Fibroblast of lung (primary cell): ENCODE results near the gene ACLY. TPM values are rescaled to one million over a fixed set of nuclear protein-coding genes. Genes with fewer than 3 reads are reported as not detected.

ENCODE experiments used
- DNase-seq, 2 donors: peaks; one replicate each; pipeline versions ENCODE4 v3.0.0 to v3.0.0-alpha.2; 2010; ENCODE audit warnings: low read depth in 2 of 2
- H2AFZ ChIP-seq: 2 replicates; pipeline ENCODE4 v1.5.1; 2012; ENCODE audit warnings: low read length, control low read depth, inconsistent platforms
- H3K27ac ChIP-seq: 2 replicates; pipeline ENCODE4 v1.5.1; 2011; ENCODE audit warnings: low read length, control low read depth; ENCODE audit not compliant: insufficient read depth
- H3K27me3 ChIP-seq: 2 replicates; pipeline ENCODE4 v1.5.1; 2011; ENCODE audit warnings: mild to moderate bottlenecking, low read length; ENCODE audit not compliant: control insufficient read depth, insufficient read depth
- H3K36me3 ChIP-seq: 2 replicates; pipeline ENCODE4 v1.5.1; 2011; ENCODE audit warnings: low read length; ENCODE audit not compliant: control insufficient read depth, insufficient read depth
- H3K4me1 ChIP-seq: 2 replicates; pipeline ENCODE4 v1.5.1; 2011; ENCODE audit warnings: low read length; ENCODE audit not compliant: control insufficient read depth, insufficient read depth; ENCODE audit errors: extremely low read depth
- H3K4me2 ChIP-seq: 2 replicates; pipeline ENCODE4 v1.5.1; 2011; ENCODE audit warnings: low read length, control low read depth; ENCODE audit not compliant: insufficient read depth; ENCODE audit errors: extremely low read depth
- H3K4me3 ChIP-seq, 4 experiments: fragments of 200-600 bp in 1 of 4; sonication (generic) in 1 of 4; replicated peaks in 1 of 4; 2 replicates each; pipeline ENCODE4 v1.5.1; 2011 to 2016; ENCODE audit warnings: low read length in 4 of 4, low read depth in 3 of 4, mild to moderate bottlenecking in 3 of 4, control low read depth in 2 of 4, inconsistent platforms in 1 of 4, mixed read lengths in 1 of 4; ENCODE audit not compliant: insufficient read depth in 1 of 4; ENCODE audit errors: control extremely low read depth in 1 of 4
- H3K79me2 ChIP-seq: 2 replicates; pipeline ENCODE4 v1.5.1; 2012; ENCODE audit warnings: mild to moderate bottlenecking, low read length, inconsistent platforms; ENCODE audit not compliant: control insufficient read depth, insufficient read depth
- H3K9ac ChIP-seq: 2 replicates; pipeline ENCODE4 v1.5.1; 2011; ENCODE audit warnings: mild to moderate bottlenecking, low read length, control low read depth; ENCODE audit not compliant: insufficient read depth
- H3K9me3 ChIP-seq: 2 replicates; pipeline ENCODE4 v1.5.1; 2012; ENCODE audit warnings: low read depth, low read length; ENCODE audit not compliant: control insufficient read depth, insufficient read depth
- H4K20me1 ChIP-seq: 2 replicates; pipeline ENCODE4 v1.5.1; 2011; ENCODE audit warnings: low read length; ENCODE audit not compliant: control insufficient read depth, insufficient read depth; ENCODE audit errors: extremely low read depth
- CTCF ChIP-seq, 2 donors: IDR thresholded peaks in 1 of 2; conservative IDR thresholded peaks in 1 of 2; 1 replicate in 1 of 2; 2 replicates in 1 of 2; pipeline ENCODE4 v1.5.1; 2011 to 2012; ENCODE audit warnings: low read length in 2 of 2, control low read depth in 1 of 2, inconsistent platforms in 1 of 2, low read depth in 1 of 2, mild to moderate bottlenecking in 1 of 2
- EZH2 ChIP-seq: IDR thresholded peaks from 2 replicates; pipeline ENCODE4 v1.5.1; 2012; ENCODE audit warnings: low read length, control low read depth, mild to moderate bottlenecking; ENCODE audit errors: missing control alignments
- polyA plus RNA-seq, 2 donors: library from polyadenylated mRNA; depleted of rRNA in 1 of 2; stranded (reverse) in 1 of 2; unstranded in 1 of 2; fragments of >200 nt; gene quantifications; 2 replicates each; pipeline ENCODE4 v1.2.1, GENCODE V29; 2011 to 2012; ENCODE audit warnings: missing spikeins in 1 of 2
- total RNA-seq: library from RNA; depleted of rRNA; stranded (reverse); fragments of >200 nt; gene quantifications from 2 replicates; pipeline ENCODE4 v1.2.1, GENCODE V29; 2014

Gene ACLY
- total and polyA plus RNA-seq, 2 donors (not counting 1 experiment from before 2014, with no cell fraction given): 225 to 312 TPM

GRCh38 chr17:41825175-41825845, 93.4 kb downstream of the ACLY start:
- no peaks in the 10 kb centered on the region for H3K79me2 ChIP-seq
- H3K9ac ChIP-seq: no peak overlapping the region
- no peak overlapping the region for H3K27ac ChIP-seq
- H3K4me1 ChIP-seq: no peaks in the 10 kb centered on the region
- TF ChIP-seq EZH2: no peak
- no peak for TF ChIP-seq CTCF (conservative IDR thresholded peaks at IDR 0.05 in 1 of 2, IDR thresholded peaks at IDR 0.05 in 1 of 2; ENCODE audit: low read depth in 1 of 2, low read length in 2 of 2)
- no peak overlapping the region for H2AFZ ChIP-seq
- no peaks in the 10 kb centered on the region for H3K27me3 ChIP-seq
- no peak for DNase-seq
- H4K20me1 ChIP-seq: no peaks in the 10 kb centered on the region
- H3K9me3 ChIP-seq: no peaks in the 10 kb centered on the region
- H3K36me3 ChIP-seq: peaks cover 9% of the 10 kb centered on the region
- H3K4me2 ChIP-seq: no peak overlapping the region
- H3K4me3 ChIP-seq: no peak overlapping the region

- H3K4me2 ChIP-seq: no peak overlapping the region
- H3K79me2 ChIP-seq: no peaks in the 10 kb centered on the region
- no peaks in the 10 kb centered on the region for H3K9me3 ChIP-seq
- H3K4me1 ChIP-seq: no peaks in the 10 kb centered on the region
- H4K20me1 ChIP-seq: no peaks in the 10 kb centered on the region
- H3K27ac ChIP-seq: no peak overlapping the region
- H3K27me3 ChIP-seq: no peaks in the 10 kb centered on the region
- no peak for DNase-seq
- peaks cover 17% of the 10 kb centered on the region for H3K36me3 ChIP-seq
- H3K9ac ChIP-seq: no peak overlapping the region
- no peak for TF ChIP-seq EZH2
- TF ChIP-seq CTCF (conservative IDR thresholded peaks at IDR 0.05 in 1 of 2, IDR thresholded peaks at IDR 0.05 in 1 of 2; ENCODE audit: low read depth in 1 of 2, low read length in 2 of 2): no peak
- no peak overlapping the region for H2AFZ ChIP-seq
- H3K4me3 ChIP-seq: no peak overlapping the region
These were observed 94.7 kb downstream of the ACLY start for GRCh38 chr17:41824086-41824485.

GRCh38 chr17:41823580-41823979, 95.2 kb downstream of the ACLY start:
- H3K27ac ChIP-seq: no peak overlapping the region

More at GRCh38 chr17:41823580-41823979, 95.2 kb downstream of the ACLY start:
- Histone ChIP-seq H3K36me3 (peaks cover 17% of the 10 kb centered on the region), H3K9me3 (no peaks in the 10 kb centered on the region), H3K27me3 (no peaks in the 10 kb centered on the region), H4K20me1 (no peaks in the 10 kb centered on the region), H2AFZ (no peak overlapping the region), H3K79me2 (no peaks in the 10 kb centered on the region), H3K4me3 (no peak overlapping the region), H3K4me2 (no peak overlapping the region), H3K4me1 (no peaks in the 10 kb centered on the region), H3K9ac (no peak overlapping the region)
- TF ChIP-seq CTCF (conservative IDR thresholded peaks at IDR 0.05 in 1 of 2, IDR thresholded peaks at IDR 0.05 in 1 of 2; ENCODE audit: low read depth in 1 of 2, low read length in 2 of 2) (no peak), EZH2 (no peak)
- no peak for DNase-seq
